ENCODE data around the gene MAP10.

MAP10 gene

GRCh38 chr1:232798920-232799319 lies 6.3 kb upstream of the MAP10 start:
- no peak for DNase-seq

GRCh38 chr1:232806186-232806510 lies 932 bp downstream of the MAP10 start:
- DNase-seq, result peak; percentile 45

- DNase-seq, result no peak
Observed at GRCh38 chr1:232810856-232811255, 5.6 kb downstream of the MAP10 start.

GRCh38 chr1:232812560-232812959 lies 7.3 kb downstream of the MAP10 start:
- DNase-seq, result no peak

GRCh38 chr1:232813097-232813496 lies 7.9 kb downstream of the MAP10 start:
- DNase-seq, result no peak

- DNase-seq, result peak; percentile 54
Observed at GRCh38 chr1:232813760-232814159, 8.5 kb downstream of the MAP10 start.

GRCh38 chr1:232816324-232816723 lies 11.1 kb downstream of the MAP10 start:
- no peak for DNase-seq

GRCh38 chr1:232818040-232818439 lies 12.8 kb downstream of the MAP10 start:
- DNase-seq, result no peak

- DNase-seq, result no peak
Observed at GRCh38 chr1:232820431-232820830, 15.2 kb downstream of the MAP10 start.

GRCh38 chr1:232822530-232822929 lies 17.3 kb downstream of the MAP10 start:
- no peak for DNase-seq

GRCh38 chr1:232826318-232826717 lies 21.1 kb downstream of the MAP10 start:
- no peak for DNase-seq

- DNase-seq, result no peak
Observed at GRCh38 chr1:232830661-232831060, 25.4 kb downstream of the MAP10 start.

- DNase-seq, result no peak
Observed at GRCh38 chr1:232831895-232832294, 26.7 kb downstream of the MAP10 start.

GRCh38 chr1:232834066-232834465 lies 28.9 kb downstream of the MAP10 start:
- DNase-seq, result no peak

GRCh38 chr1:232835166-232835565 lies 29.9 kb downstream of the MAP10 start:
- no peak for DNase-seq

- no peak for DNase-seq
Observed at GRCh38 chr1:232837087-232837486, 31.9 kb downstream of the MAP10 start.

GRCh38 chr1:232841823-232842565 lies 36.8 kb downstream of the MAP10 start:
- no peak for DNase-seq

GRCh38 chr1:232844791-232845190 lies 39.6 kb downstream of the MAP10 start:
- DNase-seq, result no peak

- no peak for DNase-seq
Observed at GRCh38 chr1:232845406-232845955, 40.3 kb downstream of the MAP10 start.

- no peak for DNase-seq
Observed at GRCh38 chr1:232851532-232851931, 46.3 kb downstream of the MAP10 start.

GRCh38 chr1:232853994-232854797 lies 49.0 kb downstream of the MAP10 start:
- peak; percentile 19 for DNase-seq

- no peak for DNase-seq
Observed at GRCh38 chr1:232854798-232855159, 49.6 kb downstream of the MAP10 start.

- no peak for DNase-seq
Observed at GRCh38 chr1:232856541-232856940, 51.3 kb downstream of the MAP10 start.

All from MV-4-11 (cell line).